ENCODE results near the gene CADM3.
A peak's percentile ranks its signal among the peaks of the same experiment; 100 is the strongest.

The CADM3 gene

GRCh38 chr1:159140474-159140873 is 30.9 kb upstream of the CADM3 start:
- peaks cover 1% of the 10 kb centered on the region for H3K4me1 ChIP-seq (ENCODE audit: control insufficient read depth, insufficient read depth, low read depth, low read length)
- no peak overlapping the region for H2BK5ac ChIP-seq (ENCODE audit: low read depth, low read length, poor library complexity, severe bottlenecking)
- no peak overlapping the region for H2BK15ac ChIP-seq (ENCODE audit: low read depth, poor library complexity, severe bottlenecking)
- no peak overlapping the region for H3K18ac ChIP-seq (ENCODE audit: low read depth in 1 of 2, low read length in 2 of 2)
- no peak overlapping the region for H4K91ac ChIP-seq (ENCODE audit: low read length)
- H3K27me3 ChIP-seq (ENCODE audit: control insufficient read depth in 1 of 2, insufficient read depth in 1 of 2, low read length in 2 of 2), result peaks cover 24 to 62% of the 10 kb centered on the region in 2 experiments
- H3K9ac ChIP-seq (ENCODE audit: low read length), result no peak overlapping the region
- no peak overlapping the region for H3K14ac ChIP-seq (ENCODE audit: low read length in 2 of 2)
- no peak overlapping the region for H2AK5ac ChIP-seq (ENCODE audit: low read length, severe bottlenecking)
- 82% methylated on average over 3 of the region's 7 CpGs for WGBS
- H3K4me2 ChIP-seq (ENCODE audit: low read length, poor library complexity, severe bottlenecking), result no peak overlapping the region
- no peaks in the 10 kb centered on the region for H3K79me1 ChIP-seq (replicated peaks; ENCODE audit: low read length, poor library complexity, severe bottlenecking)
- no peak overlapping the region for H2BK120ac ChIP-seq (ENCODE audit: low read depth, low read length)
- H4K8ac ChIP-seq (ENCODE audit: low read length), result no peak overlapping the region
- H2BK12ac ChIP-seq (ENCODE audit: low read length in 2 of 2), result no peak overlapping the region
- H3K4me3 ChIP-seq (ENCODE audit: insufficient read depth in 1 of 2, low read depth in 1 of 2, low read length in 2 of 2), result no peak overlapping the region
- DNase-seq, result no peak
- H2AFZ ChIP-seq (ENCODE audit: low read depth, low read length), result no peak overlapping the region
- H3K27ac ChIP-seq (ENCODE audit: low read length, poor library complexity, severe bottlenecking), result no peak overlapping the region
- H3K9me3 ChIP-seq (ENCODE audit: control insufficient read depth, low read length), result no peaks in the 10 kb centered on the region
- no peak overlapping the region for H3K23ac ChIP-seq (ENCODE audit: low read length in 2 of 2)
- no peaks in the 10 kb centered on the region for H3K36me3 ChIP-seq (ENCODE audit: control insufficient read depth in 1 of 2, insufficient read depth in 2 of 2, low read depth in 1 of 2, low read length in 2 of 2)
- no peak overlapping the region for H3K4ac ChIP-seq (ENCODE audit: low read depth in 1 of 2, low read length in 2 of 2)

GRCh38 chr1:159141584-159142390 is 29.6 kb upstream of the CADM3 start:
- H3K27ac ChIP-seq (ENCODE audit: low read length, poor library complexity, severe bottlenecking), result no peak overlapping the region
- H3K4me3 ChIP-seq (ENCODE audit: insufficient read depth in 1 of 2, low read depth in 1 of 2, low read length in 2 of 2), result peak overlapping the region in 1 of 2 experiments; percentile 59
- H2BK5ac ChIP-seq (ENCODE audit: low read depth, low read length, poor library complexity, severe bottlenecking), result no peak overlapping the region
- no peak overlapping the region for H2BK12ac ChIP-seq (ENCODE audit: low read length in 2 of 2)
- no peak overlapping the region for H3K4ac ChIP-seq (ENCODE audit: low read depth in 1 of 2, low read length in 2 of 2)
- no peak overlapping the region for H2AK5ac ChIP-seq (ENCODE audit: low read length, severe bottlenecking)
- no peaks in the 10 kb centered on the region for H3K9me3 ChIP-seq (ENCODE audit: control insufficient read depth, low read length)
- H3K27me3 ChIP-seq (ENCODE audit: control insufficient read depth in 1 of 2, insufficient read depth in 1 of 2, low read length in 2 of 2), result peaks cover 20 to 63% of the 10 kb centered on the region in 2 experiments
- H3K36me3 ChIP-seq (ENCODE audit: control insufficient read depth in 1 of 2, insufficient read depth in 2 of 2, low read depth in 1 of 2, low read length in 2 of 2), result no peaks in the 10 kb centered on the region
- no peak overlapping the region for H2BK15ac ChIP-seq (ENCODE audit: low read depth, poor library complexity, severe bottlenecking)
- H3K9ac ChIP-seq (ENCODE audit: low read length), result no peak overlapping the region
- no peak overlapping the region for H3K18ac ChIP-seq (ENCODE audit: low read depth in 1 of 2, low read length in 2 of 2)
- H3K4me1 ChIP-seq (ENCODE audit: control insufficient read depth, insufficient read depth, low read depth, low read length), result peaks cover 1% of the 10 kb centered on the region
- H3K23ac ChIP-seq (ENCODE audit: low read length in 2 of 2), result no peak overlapping the region
- no peak overlapping the region for H2AFZ ChIP-seq (ENCODE audit: low read depth, low read length)
- WGBS, result 39% methylated on average over 15 of the region's 18 CpGs
- no peak overlapping the region for H4K8ac ChIP-seq (ENCODE audit: low read length)
- H3K14ac ChIP-seq (ENCODE audit: low read length in 2 of 2), result no peak overlapping the region
- no peak overlapping the region for H3K4me2 ChIP-seq (ENCODE audit: low read length, poor library complexity, severe bottlenecking)
- no peaks in the 10 kb centered on the region for H3K79me1 ChIP-seq (replicated peaks; ENCODE audit: low read length, poor library complexity, severe bottlenecking)
- H2BK120ac ChIP-seq (ENCODE audit: low read depth, low read length), result no peak overlapping the region
- H4K91ac ChIP-seq (ENCODE audit: low read length), result no peak overlapping the region
- no peak for DNase-seq

GRCh38 chr1:159142391-159142663 is 29.1 kb upstream of the CADM3 start:
- Histone ChIP-seq H2BK120ac (ENCODE audit: low read depth, low read length) (no peak overlapping the region), H3K79me1 (replicated peaks; ENCODE audit: low read length, poor library complexity, severe bottlenecking) (no peaks in the 10 kb centered on the region), H3K4me2 (ENCODE audit: low read length, poor library complexity, severe bottlenecking) (no peak overlapping the region), H3K9me3 (ENCODE audit: control insufficient read depth, low read length) (no peaks in the 10 kb centered on the region), H3K18ac (ENCODE audit: low read depth in 1 of 2, low read length in 2 of 2) (no peak overlapping the region), H3K27ac (ENCODE audit: low read length, poor library complexity, severe bottlenecking) (no peak overlapping the region), H4K91ac (ENCODE audit: low read length) (no peak overlapping the region), H4K8ac (ENCODE audit: low read length) (no peak overlapping the region), H2BK12ac (ENCODE audit: low read length in 2 of 2) (no peak overlapping the region), H2AK5ac (ENCODE audit: low read length, severe bottlenecking) (no peak overlapping the region), H3K14ac (ENCODE audit: low read length in 2 of 2) (no peak overlapping the region), H3K27me3 (ENCODE audit: control insufficient read depth in 1 of 2, insufficient read depth in 1 of 2, low read length in 2 of 2) (peaks cover 20 to 68% of the 10 kb centered on the region in 2 experiments), H2BK15ac (ENCODE audit: low read depth, poor library complexity, severe bottlenecking) (no peak overlapping the region), H2AFZ (ENCODE audit: low read depth, low read length) (no peak overlapping the region), H3K36me3 (ENCODE audit: control insufficient read depth in 1 of 2, insufficient read depth in 2 of 2, low read depth in 1 of 2, low read length in 2 of 2) (no peaks in the 10 kb centered on the region), H3K4me1 (ENCODE audit: control insufficient read depth, insufficient read depth, low read depth, low read length) (peaks cover 1% of the 10 kb centered on the region), H3K4me3 (ENCODE audit: insufficient read depth in 1 of 2, low read depth in 1 of 2, low read length in 2 of 2) (no peak overlapping the region), H3K4ac (ENCODE audit: low read depth in 1 of 2, low read length in 2 of 2) (no peak overlapping the region), H3K9ac (ENCODE audit: low read length) (no peak overlapping the region), H3K23ac (ENCODE audit: low read length in 2 of 2) (no peak overlapping the region), H2BK5ac (ENCODE audit: low read depth, low read length, poor library complexity, severe bottlenecking) (no peak overlapping the region)
- WGBS, result 75% methylated on average over 2 of the region's 2 CpGs
- DNase-seq, result no peak

GRCh38 chr1:159142726-159143510 is 28.5 kb upstream of the CADM3 start:
- H2AK5ac ChIP-seq (ENCODE audit: low read length, severe bottlenecking), result no peak overlapping the region
- 71% methylated on average over 4 of the region's 5 CpGs for WGBS
- H3K9me3 ChIP-seq (ENCODE audit: control insufficient read depth, low read length), result no peaks in the 10 kb centered on the region
- H3K4me3 ChIP-seq (ENCODE audit: insufficient read depth in 1 of 2, low read depth in 1 of 2, low read length in 2 of 2), result no peak overlapping the region
- peaks cover 20 to 69% of the 10 kb centered on the region in 2 experiments for H3K27me3 ChIP-seq (ENCODE audit: control insufficient read depth in 1 of 2, insufficient read depth in 1 of 2, low read length in 2 of 2)
- no peak overlapping the region for H3K27ac ChIP-seq (ENCODE audit: low read length, poor library complexity, severe bottlenecking)
- H2BK12ac ChIP-seq (ENCODE audit: low read length in 2 of 2), result no peak overlapping the region
- no peak overlapping the region for H3K18ac ChIP-seq (ENCODE audit: low read depth in 1 of 2, low read length in 2 of 2)
- H3K79me1 ChIP-seq (replicated peaks; ENCODE audit: low read length, poor library complexity, severe bottlenecking), result no peaks in the 10 kb centered on the region
- DNase-seq, result no peak
- no peak overlapping the region for H3K4me2 ChIP-seq (ENCODE audit: low read length, poor library complexity, severe bottlenecking)
- no peak overlapping the region for H3K23ac ChIP-seq (ENCODE audit: low read length in 2 of 2)
- H3K14ac ChIP-seq (ENCODE audit: low read length in 2 of 2), result no peak overlapping the region
- H2AFZ ChIP-seq (ENCODE audit: low read depth, low read length), result no peak overlapping the region
- peaks cover 1% of the 10 kb centered on the region for H3K4me1 ChIP-seq (ENCODE audit: control insufficient read depth, insufficient read depth, low read depth, low read length)
- H4K91ac ChIP-seq (ENCODE audit: low read length), result no peak overlapping the region
- no peaks in the 10 kb centered on the region for H3K36me3 ChIP-seq (ENCODE audit: control insufficient read depth in 1 of 2, insufficient read depth in 2 of 2, low read depth in 1 of 2, low read length in 2 of 2)
- H3K9ac ChIP-seq (ENCODE audit: low read length), result no peak overlapping the region
- H2BK120ac ChIP-seq (ENCODE audit: low read depth, low read length), result no peak overlapping the region
- H4K8ac ChIP-seq (ENCODE audit: low read length), result no peak overlapping the region
- no peak overlapping the region for H2BK15ac ChIP-seq (ENCODE audit: low read depth, poor library complexity, severe bottlenecking)
- H3K4ac ChIP-seq (ENCODE audit: low read depth in 1 of 2, low read length in 2 of 2), result no peak overlapping the region
- no peak overlapping the region for H2BK5ac ChIP-seq (ENCODE audit: low read depth, low read length, poor library complexity, severe bottlenecking)

Data from mesenchymal stem cell (in vitro differentiated cells and primary cell).